GM21367 (cell line): ENCODE results near the gene TM2D3.

ENCODE experiments used
- ATAC-seq: cut with Tn5 transposase; IDR thresholded peaks from one replicate; pipeline ENCODE4 v1.9.1; 2021; ENCODE audit not compliant: unreplicated experiment

Gene TM2D3

GRCh38 chr15:101609742-101610610, 42.2 kb downstream of the TM2D3 start:
- no peak for ATAC-seq

- ATAC-seq = no peak
Observed at GRCh38 chr15:101608201-101608600, 44.0 kb downstream of the TM2D3 start.

GRCh38 chr15:101607108-101607507, 45.1 kb downstream of the TM2D3 start:
- no peak for ATAC-seq

GRCh38 chr15:101604124-101604874, 47.9 kb downstream of the TM2D3 start:
- ATAC-seq = no peak

GRCh38 chr15:101602801-101603200, 49.4 kb downstream of the TM2D3 start:
- no peak for ATAC-seq

- no peak for ATAC-seq
Observed at GRCh38 chr15:101600035-101600434, 52.1 kb downstream of the TM2D3 start.

GRCh38 chr15:101599091-101599490, 53.1 kb downstream of the TM2D3 start:
- no peak for ATAC-seq

GRCh38 chr15:101597360-101597928, 54.7 kb downstream of the TM2D3 start:
- ATAC-seq = no peak

- ATAC-seq = no peak
Observed at GRCh38 chr15:101596633-101597032, 55.5 kb downstream of the TM2D3 start.
